Caco-2 (cell line): ENCODE measurements around the gene ZSCAN5A. TPM values are rescaled to one million over a fixed set of nuclear protein-coding genes. Genes with fewer than 3 reads are reported as not detected.

Experiments
- BruUV-seq: library from RNA; stranded (reverse); fragments of 400-500 nt; replicated peaks from 2 replicates; lab custom pipeline; 2021; lab: Mats Ljungman, UMichigan
- CTCF ChIA-PET: fragments of 300-600 bp; sonication (Branson Sonifier 250); formaldehyde crosslinking; loops from one replicate; lab custom pipeline; 2022; ENCODE audit warnings: antibody characterized with exemption; lab: Charles Lee
- POLR2A ChIA-PET: fragments of 300-600 bp; sonication (Branson Sonifier 250); formaldehyde crosslinking; loops from one replicate; lab custom pipeline; 2022; ENCODE audit warnings: antibody characterized with exemption; lab: Charles Lee
- DNase-seq, 2 experiments: peaks; one replicate each; pipeline versions ENCODE4 v3.0.0 to v3.0.0-alpha.2; 2020 to 2022
- H3K27me3 ChIP-seq: replicated peaks from 2 replicates; pipeline ENCODE4 v1.6.0; 2011; ENCODE audit warnings: low read length; ENCODE audit not compliant: control insufficient read depth, insufficient read depth
- H3K36me3 ChIP-seq: 2 replicates; pipeline ENCODE4 v1.5.1; 2011; ENCODE audit warnings: low read length; ENCODE audit not compliant: control insufficient read depth, insufficient read depth
- H3K4me1 ChIP-seq: fragments of 250-450 bp; sonication (Bioruptor Pico); 2 replicates; pipeline ENCODE4 v1.5.1; 2020; ENCODE audit warnings: mild to moderate bottlenecking
- H3K4me3 ChIP-seq: 2 replicates; pipeline ENCODE4 v1.5.1; 2011; ENCODE audit warnings: low read depth, mild to moderate bottlenecking, control low read depth, low read length
- H3K9me3 ChIP-seq: fragments of 250-450 bp; sonication (Bioruptor Pico); 2 replicates; pipeline ENCODE4 v1.5.1; 2020; ENCODE audit warnings: mild to moderate bottlenecking, moderate library complexity
- H3K27ac Mint-ChIP-seq: one replicate; pipeline ENCODE4 v1.8.0; 2022; ENCODE audit warnings: mixed read lengths; ENCODE audit not compliant: unreplicated experiment
- H3K27me3 Mint-ChIP-seq: one replicate; pipeline ENCODE4 v1.8.0; 2022; ENCODE audit warnings: mixed read lengths; ENCODE audit not compliant: insufficient read depth, unreplicated experiment
- H3K36me3 Mint-ChIP-seq: one replicate; pipeline ENCODE4 v1.8.0; 2022; ENCODE audit warnings: mild to moderate bottlenecking, mixed read lengths; ENCODE audit not compliant: insufficient read depth, unreplicated experiment
- H3K4me1 Mint-ChIP-seq: one replicate; pipeline ENCODE4 v1.8.0; 2022; ENCODE audit warnings: low read depth, mixed read lengths; ENCODE audit not compliant: unreplicated experiment
- H3K4me3 Mint-ChIP-seq: one replicate; pipeline ENCODE4 v1.8.0; 2022; ENCODE audit warnings: mild to moderate bottlenecking, moderate library complexity, mixed read lengths; ENCODE audit not compliant: unreplicated experiment
- H3K9me3 Mint-ChIP-seq: one replicate; pipeline ENCODE4 v1.8.0; 2022; ENCODE audit warnings: mixed read lengths; ENCODE audit not compliant: unreplicated experiment
- intact Hi-C: fragments of 100-400 bp; cut with micrococcal nuclease; formaldehyde crosslinking; loops from one replicate; pipeline ENCODE4 v1.10.0; 2022; ENCODE audit not compliant: unreplicated experiment
- total RNA-seq: library from RNA; stranded (reverse); gene quantifications from 2 replicates; pipeline ENCODE4 v1.2.3, GENCODE V29; 2022
- TF ChIP-seq, protein P1 (sequence below), 2 experiments: fragments of 200-600 bp in 1 of 2; IDR thresholded peaks; 1 replicate in 1 of 2; 2 replicates in 1 of 2; pipeline versions ENCODE4 v1.5.1 to v1.8.0; 2011 to 2022; ENCODE audit warnings: antibody characterized with exemption in 1 of 2, control low read depth in 1 of 2, inconsistent platforms in 1 of 2, low read depth in 1 of 2, low read length in 1 of 2, mild to moderate bottlenecking in 1 of 2, moderate library complexity in 1 of 2; ENCODE audit not compliant: insufficient read depth in 1 of 2, severe bottlenecking in 1 of 2, unreplicated experiment in 1 of 2

ZSCAN5A gene
- total RNA-seq, 1 experiment from 2014 or later = 11.3 TPM

GRCh38 chr19:56356944-56357343 lies 42.3 kb upstream of the ZSCAN5A start:
- POLR2A ChIA-PET = no interaction called here
- Mint-ChIP-seq H3K27ac (no peak overlapping the region), H3K4me3 (no peak overlapping the region), H3K9me3 (peaks cover 70% of the 10 kb centered on the region), H3K27me3 (no peaks in the 10 kb centered on the region), H3K4me1 (no peaks in the 10 kb centered on the region), H3K36me3 (no peaks in the 10 kb centered on the region)
- TF ChIP-seq, protein P1, sequence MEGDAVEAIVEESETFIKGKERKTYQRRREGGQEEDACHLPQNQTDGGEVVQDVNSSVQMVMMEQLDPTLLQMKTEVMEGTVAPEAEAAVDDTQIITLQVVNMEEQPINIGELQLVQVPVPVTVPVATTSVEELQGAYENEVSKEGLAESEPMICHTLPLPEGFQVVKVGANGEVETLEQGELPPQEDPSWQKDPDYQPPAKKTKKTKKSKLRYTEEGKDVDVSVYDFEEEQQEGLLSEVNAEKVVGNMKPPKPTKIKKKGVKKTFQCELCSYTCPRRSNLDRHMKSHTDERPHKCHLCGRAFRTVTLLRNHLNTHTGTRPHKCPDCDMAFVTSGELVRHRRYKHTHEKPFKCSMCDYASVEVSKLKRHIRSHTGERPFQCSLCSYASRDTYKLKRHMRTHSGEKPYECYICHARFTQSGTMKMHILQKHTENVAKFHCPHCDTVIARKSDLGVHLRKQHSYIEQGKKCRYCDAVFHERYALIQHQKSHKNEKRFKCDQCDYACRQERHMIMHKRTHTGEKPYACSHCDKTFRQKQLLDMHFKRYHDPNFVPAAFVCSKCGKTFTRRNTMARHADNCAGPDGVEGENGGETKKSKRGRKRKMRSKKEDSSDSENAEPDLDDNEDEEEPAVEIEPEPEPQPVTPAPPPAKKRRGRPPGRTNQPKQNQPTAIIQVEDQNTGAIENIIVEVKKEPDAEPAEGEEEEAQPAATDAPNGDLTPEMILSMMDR (IDR thresholded peaks at IDR 0.05; ENCODE audit: insufficient read depth in 1 of 2, low read depth in 1 of 2, low read length in 1 of 2, severe bottlenecking in 1 of 2, unreplicated experiment in 1 of 2) = no peak
- no peaks in the 10 kb centered on the region for H3K36me3 ChIP-seq
- peaks cover 4% of the 10 kb centered on the region; the same call in 1 of the 2 replicates for H3K9me3 ChIP-seq
- peaks cover 4% of the 10 kb centered on the region; the same call in 1 of the 2 replicates for H3K4me1 ChIP-seq
- no peak for DNase-seq
- intact Hi-C loops = no loop called here
- CTCF ChIA-PET = no interaction called here
- H3K4me3 ChIP-seq = no peak overlapping the region
- no TSS peak for BruUV-seq
- H3K27me3 ChIP-seq = no peaks in the 10 kb centered on the region

- no TSS peak for BruUV-seq
- H3K4me3 Mint-ChIP-seq = no peak overlapping the region
- no peak overlapping the region for H3K27ac Mint-ChIP-seq
- H3K9me3 Mint-ChIP-seq = peaks cover 71% of the 10 kb centered on the region
- Histone ChIP-seq H3K9me3 (peaks cover 4% of the 10 kb centered on the region; the same call in 1 of the 2 replicates), H3K4me1 (peaks cover 4% of the 10 kb centered on the region; the same call in 1 of the 2 replicates), H3K36me3 (no peaks in the 10 kb centered on the region), H3K27me3 (no peaks in the 10 kb centered on the region), H3K4me3 (no peak overlapping the region)
- TF ChIP-seq, protein P1 (IDR thresholded peaks at IDR 0.05; ENCODE audit: insufficient read depth in 1 of 2, low read depth in 1 of 2, low read length in 1 of 2, severe bottlenecking in 1 of 2, unreplicated experiment in 1 of 2) = no peak
- intact Hi-C loops = no loop called here
- no peaks in the 10 kb centered on the region for H3K27me3 Mint-ChIP-seq
- H3K4me1 Mint-ChIP-seq = no peaks in the 10 kb centered on the region
- POLR2A ChIA-PET = no interaction called here
- CTCF ChIA-PET = no interaction called here
- H3K36me3 Mint-ChIP-seq = no peaks in the 10 kb centered on the region
- DNase-seq = no peak
These were observed 40.9 kb upstream of the ZSCAN5A start for GRCh38 chr19:56355517-56355916.

GRCh38 chr19:56351208-56351607 lies 36.6 kb upstream of the ZSCAN5A start:
- Mint-ChIP-seq H3K36me3 (peaks cover 5% of the 10 kb centered on the region), H3K4me3 (no peak overlapping the region), H3K27me3 (no peaks in the 10 kb centered on the region), H3K27ac (no peak overlapping the region), H3K9me3 (peaks cover 30% of the 10 kb centered on the region), H3K4me1 (no peaks in the 10 kb centered on the region)
- no peak overlapping the region for H3K4me3 ChIP-seq
- ChIA-PET POLR2A (no interaction called here), CTCF (no interaction called here)
- no peak for DNase-seq
- no TSS peak for BruUV-seq
- intact Hi-C loops = loop anchor here (5.0 kb wide), 1 partner anchor 99 kb away; no protein-coding TSS in a partner anchor
- TF ChIP-seq, protein P1 (IDR thresholded peaks at IDR 0.05; ENCODE audit: insufficient read depth in 1 of 2, low read depth in 1 of 2, low read length in 1 of 2, severe bottlenecking in 1 of 2, unreplicated experiment in 1 of 2) = no peak
- no peaks in the 10 kb centered on the region for H3K9me3 ChIP-seq
- H3K36me3 ChIP-seq = no peaks in the 10 kb centered on the region
- peaks cover 4% of the 10 kb centered on the region; the same call in 1 of the 2 replicates for H3K4me1 ChIP-seq
- H3K27me3 ChIP-seq = no peaks in the 10 kb centered on the region
